GM21529 (cell line): ENCODE data around the gene CCM2L.

Source experiments
- ATAC-seq: cut with Tn5 transposase; IDR thresholded peaks from one replicate; pipeline ENCODE4 v1.9.1; 2021; ENCODE audit not compliant: unreplicated experiment

Gene CCM2L

GRCh38 chr20:32010101-32010500 is at the start of gene CCM2L:
Gene CCM2L (plus strand): TSS chr20:32010438. CDS start chr20:32010455, 17 bp downstream.
- ATAC-seq = no peak

DNA sequence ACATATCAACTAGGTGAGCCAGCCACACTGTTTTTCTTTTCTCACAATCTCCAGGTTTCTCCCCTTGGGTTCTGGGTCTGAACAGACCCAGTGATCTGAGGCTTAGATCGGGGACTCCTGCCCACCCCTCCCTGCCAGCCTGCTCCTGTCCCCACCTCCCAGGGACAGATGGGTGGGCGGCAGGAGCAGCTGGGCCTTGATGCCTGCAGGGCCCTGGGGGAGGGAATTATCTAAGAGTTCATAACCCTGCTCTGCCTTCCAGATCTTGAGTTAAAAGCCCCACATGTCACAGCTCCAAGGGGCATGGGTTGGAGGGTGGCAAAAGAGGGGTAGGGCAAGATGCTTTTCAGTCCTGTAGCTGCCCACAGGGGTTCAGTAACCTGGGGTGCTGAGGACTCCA is 47.5 kb upstream of the CCM2L start:
- no peak for ATAC-seq

DNA sequence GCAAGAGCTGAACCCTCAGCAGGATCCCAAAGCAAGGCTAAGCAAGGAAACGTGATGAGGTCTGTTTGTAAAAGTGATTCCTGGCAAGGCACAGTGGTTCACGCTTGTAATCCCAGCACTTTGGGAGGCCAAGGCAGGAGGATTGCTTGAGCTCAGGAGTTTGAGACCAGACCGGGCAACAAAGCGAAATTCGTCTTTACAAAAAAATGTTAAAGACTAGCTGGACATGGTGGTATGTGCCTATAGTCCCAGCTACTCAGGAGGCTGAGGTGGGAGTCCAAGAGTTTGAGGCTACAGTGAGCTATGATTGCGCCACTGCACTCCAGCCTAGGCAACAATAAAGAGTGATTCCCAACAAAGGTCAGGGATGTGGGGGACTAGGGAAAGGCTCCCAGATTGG is 46.3 kb upstream of the CCM2L start:
- no peak for ATAC-seq

- no peak for ATAC-seq
Measured at GRCh38 chr20:31966991-31967655, 43.1 kb upstream of the CCM2L start.

- no peak for ATAC-seq
Measured at GRCh38 chr20:31967830-31968249, 42.4 kb upstream of the CCM2L start, which contains the start of gene XKR7. Gene XKR7 (plus strand): TSS chr20:31968151. CDS start chr20:31968176, 25 bp downstream.

DNA sequence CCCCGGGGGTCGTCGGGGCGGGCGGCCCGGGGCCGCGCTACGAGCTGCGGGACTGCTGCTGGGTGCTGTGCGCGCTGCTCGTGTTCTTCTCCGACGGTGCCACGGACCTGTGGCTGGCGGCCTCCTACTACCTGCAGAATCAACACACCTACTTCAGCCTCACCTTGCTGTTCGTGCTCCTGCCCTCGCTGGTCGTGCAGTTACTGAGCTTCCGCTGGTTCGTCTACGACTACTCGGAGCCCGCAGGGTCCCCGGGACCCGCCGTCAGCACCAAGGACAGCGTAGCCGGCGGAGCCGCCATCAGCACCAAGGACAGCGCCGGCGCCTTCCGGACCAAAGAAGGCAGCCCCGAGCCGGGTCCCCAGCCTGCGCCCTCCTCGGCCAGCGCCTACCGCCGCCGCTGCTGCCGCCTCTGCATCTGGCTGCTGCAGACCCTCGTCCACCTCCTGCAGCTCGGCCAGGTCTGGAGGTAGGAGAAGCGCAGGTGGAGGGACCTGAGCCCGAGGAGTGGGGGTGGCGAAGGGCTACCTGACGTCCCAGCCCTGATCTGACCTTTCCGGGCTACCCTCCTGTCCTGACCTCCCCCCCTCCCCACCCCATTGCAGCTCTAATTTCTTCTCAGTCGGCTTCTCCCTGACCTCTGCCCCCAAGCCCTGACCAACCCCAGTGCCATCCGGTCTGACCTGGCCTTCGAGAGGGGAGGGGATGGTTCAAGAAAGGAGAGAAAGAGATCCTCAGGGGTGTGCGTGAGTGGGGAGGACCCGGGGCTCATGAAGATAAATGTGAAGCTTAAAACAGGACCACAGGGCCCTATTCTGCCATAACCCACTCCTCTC is 41.7 kb upstream of the CCM2L start:
- no peak for ATAC-seq

DNA sequence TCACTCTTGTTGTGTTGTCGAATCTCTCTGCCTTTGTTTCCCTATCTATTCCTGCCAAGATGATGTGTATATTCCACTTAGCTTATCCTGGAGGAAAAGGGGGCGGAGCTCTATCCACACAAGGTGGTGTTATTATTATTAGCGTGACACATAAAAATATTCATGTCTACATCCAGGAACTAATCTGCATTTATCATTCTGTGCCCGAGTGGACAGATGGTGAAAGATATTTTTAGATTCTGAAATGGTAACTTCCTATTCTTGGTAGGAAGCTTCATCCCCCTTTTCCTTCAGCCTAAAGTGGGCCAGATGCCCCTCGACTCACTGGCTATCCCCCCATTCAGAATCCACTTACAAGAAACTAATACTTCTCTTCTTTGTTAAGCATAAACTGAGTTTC is 40.2 kb upstream of the CCM2L start:
- ATAC-seq = no peak

- ATAC-seq = no peak
Measured at GRCh38 chr20:31972471-31973021, 37.7 kb upstream of the CCM2L start.

GRCh38 chr20:31974296-31974695 is 35.9 kb upstream of the CCM2L start:
- no peak for ATAC-seq

GRCh38 chr20:31974951-31975487 is 35.2 kb upstream of the CCM2L start:
- no peak for ATAC-seq

GRCh38 chr20:31975874-31976273 is 34.4 kb upstream of the CCM2L start:
- ATAC-seq = no peak

DNA sequence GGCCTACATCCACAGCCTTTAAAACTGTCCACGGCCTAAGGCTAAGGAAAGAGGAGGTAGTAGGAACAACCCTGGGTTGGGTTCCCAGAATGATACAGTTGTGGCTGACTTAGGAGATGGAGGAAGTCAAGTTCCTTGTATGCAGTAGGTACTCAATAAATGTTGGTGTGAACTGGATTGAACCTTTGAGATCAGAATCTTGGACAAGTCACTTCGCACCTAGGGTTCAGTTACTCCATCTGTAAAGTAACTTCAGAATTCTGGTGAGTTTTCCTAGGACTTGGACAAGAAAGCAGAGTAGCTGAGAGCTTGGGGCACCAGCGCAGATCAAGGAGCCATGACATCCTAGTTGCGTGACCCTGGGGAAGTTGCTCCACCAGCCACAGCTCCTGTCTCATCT is 33.2 kb upstream of the CCM2L start:
- ATAC-seq = no peak

- ATAC-seq = no peak
Measured at GRCh38 chr20:31979713-31980426, 30.4 kb upstream of the CCM2L start.

- ATAC-seq = no peak
Measured at GRCh38 chr20:31981784-31982183, 28.5 kb upstream of the CCM2L start.

- no peak for ATAC-seq
Measured at GRCh38 chr20:31984981-31985471, 25.2 kb upstream of the CCM2L start.

- ATAC-seq = no peak
Measured at GRCh38 chr20:31987744-31988143, 22.5 kb upstream of the CCM2L start.

- no peak for ATAC-seq
Measured at GRCh38 chr20:31988430-31989015, 21.7 kb upstream of the CCM2L start.

DNA sequence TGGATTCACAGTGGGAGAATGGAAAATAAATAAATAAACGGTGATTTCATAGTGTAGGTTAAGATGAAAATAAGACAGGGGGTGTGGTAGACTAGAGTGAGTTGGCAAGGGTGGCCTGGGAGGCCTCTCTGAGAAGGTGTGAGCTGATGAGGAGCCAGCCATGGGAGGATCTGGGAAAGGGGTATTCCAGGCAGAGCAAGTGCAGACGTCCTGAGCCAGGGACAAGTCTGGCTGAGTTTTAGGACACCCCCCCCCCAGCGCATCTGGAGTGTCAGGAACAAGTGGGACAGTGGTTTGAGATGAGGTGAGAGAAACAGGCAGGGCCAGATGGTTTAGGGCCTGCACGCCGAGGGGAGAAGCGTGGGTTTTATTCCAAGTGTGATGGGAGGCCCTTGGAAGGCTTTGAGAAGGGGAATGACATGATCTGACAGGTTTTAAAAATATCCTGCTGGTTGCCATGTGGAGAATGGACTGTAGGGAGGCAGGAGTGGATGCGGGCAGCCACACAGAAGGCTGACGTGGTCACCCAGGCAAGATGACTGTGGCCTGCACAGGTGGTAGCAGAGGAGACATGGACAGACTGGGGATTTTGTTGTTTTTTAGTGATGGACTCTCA is 21.1 kb upstream of the CCM2L start:
- no peak for ATAC-seq

- no peak for ATAC-seq
Measured at GRCh38 chr20:31990641-31991338, 19.4 kb upstream of the CCM2L start.

DNA sequence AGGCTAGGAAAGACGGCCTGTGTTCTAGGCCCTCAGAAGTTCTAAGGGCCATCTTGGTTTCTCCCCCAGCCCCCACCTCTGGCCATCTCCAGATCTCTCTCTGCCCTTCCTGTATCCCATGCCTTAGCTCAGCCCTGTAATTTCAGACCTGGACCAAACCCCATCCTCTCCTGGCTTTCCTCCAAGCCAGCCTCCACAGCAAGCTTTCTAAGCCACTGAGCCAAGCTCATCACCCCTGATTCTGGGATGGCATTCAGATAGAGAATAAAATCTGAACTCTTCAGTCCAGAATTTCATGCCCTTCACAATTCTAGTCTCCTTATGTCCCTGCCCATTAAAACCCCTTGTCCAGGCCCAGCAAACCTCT is 18.9 kb upstream of the CCM2L start:
- ATAC-seq = no peak
